Astrocyte (in vitro differentiated cells and primary cell): ENCODE measurements around the gene TMPRSS6.

ENCODE experiments used
- CTCF ChIP-seq: IDR thresholded peaks from 2 replicates; pipeline ENCODE4 v1.5.1; 2011; ENCODE audit warnings: low read depth, mild to moderate bottlenecking, inconsistent platforms, low read length, moderate library complexity; ENCODE audit not compliant: insufficient read depth
- EZH2 ChIP-seq: IDR thresholded peaks from 2 replicates; pipeline ENCODE4 v1.6.1; 2012; ENCODE audit warnings: mild to moderate bottlenecking, low read length, inconsistent platforms; ENCODE audit not compliant: insufficient read depth

GRCh38 chr22:37050913-37051312, 58.6 kb downstream of the TMPRSS6 start:
- TF ChIP-seq CTCF (no peak), EZH2 (no peak)
